PC-9 (cell line): ENCODE results near the gene PPP1CA.

Experiments
- CTCF ChIP-seq: fragments of 200-600 bp; sonication (generic); conservative IDR thresholded peaks from 2 replicates; pipeline ENCODE4 v1.6.1; 2017; ENCODE audit warnings: mixed run types, antibody characterized with exemption, mild to moderate bottlenecking, moderate library complexity
- EZH2 ChIP-seq: fragments of 200-600 bp; sonication (generic); IDR thresholded peaks from 2 replicates; pipeline ENCODE4 v1.8.0; 2017; ENCODE audit warnings: antibody characterized with exemption, low read depth

- no peak for TF ChIP-seq CTCF
- no peak for TF ChIP-seq EZH2
Measured at GRCh38 chr11:67395555-67396258, 6.0 kb downstream of the PPP1CA start.
